Measurements from ENCODE around the gene CDYL2. TPM values are rescaled to one million over a fixed set of nuclear protein-coding genes. Genes with fewer than 3 reads are reported as not detected.
A peak's percentile ranks its signal among the peaks of the same experiment; 100 is the strongest.

The CDYL2 gene
- total RNA-seq, 1 experiment from 2014 or later, result 7.6 TPM

GRCh38 chr16:80754476-80754875 lies 49.9 kb downstream of the CDYL2 start:
- no peak overlapping the region for H3K27ac ChIP-seq (ENCODE audit: low read length)
- no TSS peak for BruUV-seq (replicated peaks)
- CTCF ChIA-PET, result no interaction called here
- no peaks in the 10 kb centered on the region for H4K20me1 ChIP-seq (ENCODE audit: low read length)
- no peaks in the 10 kb centered on the region for H3K36me3 ChIP-seq (ENCODE audit: low read depth, low read length)
- H3K9ac ChIP-seq (ENCODE audit: low read length), result no peak overlapping the region
- H3K9me3 ChIP-seq (ENCODE audit: low read length), result no peaks in the 10 kb centered on the region
- H3K4me1 ChIP-seq (ENCODE audit: insufficient read depth, low read length), result peaks cover 10% of the 10 kb centered on the region
- no peaks in the 10 kb centered on the region for H3F3A ChIP-seq (ENCODE audit: low read length, unreplicated experiment)
- DNase-seq (no peak), ATAC-seq (no peak)
- no peak overlapping the region for H2AFZ ChIP-seq (ENCODE audit: low read length)
- no peak overlapping the region for H3K4me2 ChIP-seq (ENCODE audit: low read length)
- POLR2A ChIA-PET (ENCODE audit: unreplicated experiment), result no interaction called here
- H3K79me2 ChIP-seq (ENCODE audit: low read length), result peaks cover 7% of the 10 kb centered on the region; the same call in 1 of the 2 replicates
- no peaks in the 10 kb centered on the region for H3K27me3 ChIP-seq (ENCODE audit: low read length)
- intact Hi-C loops (cut with micrococcal nuclease), result no loop called here
- no peak overlapping the region for H3K4me3 ChIP-seq (ENCODE audit: low read length)
- TF ChIP-seq EZH2 (IDR thresholded peaks at IDR 0.05; ENCODE audit: low read length, unreplicated experiment) (no peak), EZH2phosphoT487 (IDR thresholded peaks at IDR 0.05; ENCODE audit: borderline replicate concordance, low read length) (no peak)
- no peaks in the 10 kb centered on the region for H3K9me2 ChIP-seq (replicated peaks; ENCODE audit: low read length)

DNA sequence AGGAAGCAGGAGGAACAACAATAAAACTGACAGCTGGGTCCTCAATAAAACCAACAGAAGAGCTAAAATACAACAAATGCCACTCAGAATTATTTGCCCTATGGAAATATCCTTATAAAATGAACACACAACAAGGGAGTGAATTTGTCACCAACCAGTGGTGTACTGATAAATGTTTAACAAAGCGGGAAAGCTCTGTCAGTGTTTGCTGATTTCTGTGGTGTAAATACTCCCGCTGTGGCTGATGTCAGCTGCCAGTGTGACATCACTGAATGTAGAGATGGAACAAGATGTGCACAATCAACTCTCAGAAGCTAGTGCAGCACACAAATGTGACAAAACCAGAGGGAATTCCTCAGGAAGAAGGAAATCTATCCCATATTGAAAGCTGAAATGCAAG lies 51.9 kb downstream of the CDYL2 start:
- Histone ChIP-seq H2AFZ (ENCODE audit: low read length) (no peak overlapping the region), H3K4me2 (ENCODE audit: low read length) (no peak overlapping the region), H3K4me1 (ENCODE audit: insufficient read depth, low read length) (peaks cover 7% of the 10 kb centered on the region), H3K9me3 (ENCODE audit: low read length) (no peaks in the 10 kb centered on the region), H3K36me3 (ENCODE audit: low read depth, low read length) (no peaks in the 10 kb centered on the region), H3K9ac (ENCODE audit: low read length) (no peak overlapping the region), H3K27ac (ENCODE audit: low read length) (no peak overlapping the region), H3F3A (ENCODE audit: low read length, unreplicated experiment) (no peaks in the 10 kb centered on the region), H3K4me3 (ENCODE audit: low read length) (no peak overlapping the region), H3K27me3 (ENCODE audit: low read length) (no peaks in the 10 kb centered on the region), H4K20me1 (ENCODE audit: low read length) (no peaks in the 10 kb centered on the region), H3K9me2 (replicated peaks; ENCODE audit: low read length) (no peaks in the 10 kb centered on the region), H3K79me2 (ENCODE audit: low read length) (peaks cover 11% of the 10 kb centered on the region; the same call in 1 of the 2 replicates)
- intact Hi-C loops (cut with micrococcal nuclease), result no loop called here
- CTCF ChIA-PET, result no interaction called here
- ATAC-seq, result no peak
- TF ChIP-seq EZH2phosphoT487 (IDR thresholded peaks at IDR 0.05; ENCODE audit: borderline replicate concordance, low read length) (no peak), CTCF (conservative IDR thresholded peaks at IDR 0.05; ENCODE audit: low read depth, low read length) (no peak), EZH2 (IDR thresholded peaks at IDR 0.05; ENCODE audit: low read length, unreplicated experiment) (no peak)
- no TSS peak for BruUV-seq (replicated peaks)
- no peak for DNase-seq
- POLR2A ChIA-PET (ENCODE audit: unreplicated experiment), result no interaction called here

DNA sequence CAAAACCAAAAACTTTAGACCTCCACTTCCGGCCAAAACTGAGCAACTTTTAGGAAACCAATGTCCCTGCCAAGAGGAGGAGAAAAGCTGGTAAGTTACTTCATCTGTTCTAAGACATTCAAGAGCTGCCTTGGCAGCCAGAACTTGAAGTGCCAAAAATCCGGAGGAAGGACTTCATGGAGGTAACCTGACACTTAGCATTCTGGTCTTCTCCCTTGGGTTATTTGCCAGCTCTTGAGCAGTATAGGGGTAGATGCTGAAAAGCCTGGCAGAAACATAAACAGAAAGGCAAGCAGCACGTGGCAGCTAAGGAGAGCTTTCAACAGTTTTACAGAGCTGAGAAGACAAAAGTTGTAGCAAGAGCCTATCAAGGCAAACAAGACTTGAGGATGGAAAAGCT lies 53.2 kb downstream of the CDYL2 start:
- H3K27ac ChIP-seq (ENCODE audit: low read length), result no peak overlapping the region
- H3K4me2 ChIP-seq (ENCODE audit: low read length), result no peak overlapping the region
- TF ChIP-seq EZH2phosphoT487 (IDR thresholded peaks at IDR 0.05; ENCODE audit: borderline replicate concordance, low read length), result no peak
- TF ChIP-seq CTCF (conservative IDR thresholded peaks at IDR 0.05; ENCODE audit: low read depth, low read length), result no peak
- no peak for TF ChIP-seq EZH2 (IDR thresholded peaks at IDR 0.05; ENCODE audit: low read length, unreplicated experiment)
- H3K79me2 ChIP-seq (ENCODE audit: low read length), result peaks cover 11% of the 10 kb centered on the region; the same call in 1 of the 2 replicates
- CTCF ChIA-PET, result no interaction called here
- POLR2A ChIA-PET (ENCODE audit: unreplicated experiment), result no interaction called here
- no peaks in the 10 kb centered on the region for H3K27me3 ChIP-seq (ENCODE audit: low read length)
- BruUV-seq (replicated peaks), result no TSS peak
- H3K4me1 ChIP-seq (ENCODE audit: insufficient read depth, low read length), result peaks cover 7% of the 10 kb centered on the region
- H3K9me2 ChIP-seq (replicated peaks; ENCODE audit: low read length), result no peaks in the 10 kb centered on the region
- DNase-seq (peak; percentile 33), ATAC-seq (no peak)
- H3K4me3 ChIP-seq (ENCODE audit: low read length), result no peak overlapping the region
- H4K20me1 ChIP-seq (ENCODE audit: low read length), result no peaks in the 10 kb centered on the region
- no peak overlapping the region for H3K9ac ChIP-seq (ENCODE audit: low read length)
- intact Hi-C loops (cut with micrococcal nuclease), result no loop called here
- H3F3A ChIP-seq (ENCODE audit: low read length, unreplicated experiment), result no peaks in the 10 kb centered on the region
- no peaks in the 10 kb centered on the region for H3K9me3 ChIP-seq (ENCODE audit: low read length)
- H3K36me3 ChIP-seq (ENCODE audit: low read depth, low read length), result no peaks in the 10 kb centered on the region
- H2AFZ ChIP-seq (ENCODE audit: low read length), result no peak overlapping the region
